ENCODE results near the gene CDH2.

The CDH2 gene

DNA sequence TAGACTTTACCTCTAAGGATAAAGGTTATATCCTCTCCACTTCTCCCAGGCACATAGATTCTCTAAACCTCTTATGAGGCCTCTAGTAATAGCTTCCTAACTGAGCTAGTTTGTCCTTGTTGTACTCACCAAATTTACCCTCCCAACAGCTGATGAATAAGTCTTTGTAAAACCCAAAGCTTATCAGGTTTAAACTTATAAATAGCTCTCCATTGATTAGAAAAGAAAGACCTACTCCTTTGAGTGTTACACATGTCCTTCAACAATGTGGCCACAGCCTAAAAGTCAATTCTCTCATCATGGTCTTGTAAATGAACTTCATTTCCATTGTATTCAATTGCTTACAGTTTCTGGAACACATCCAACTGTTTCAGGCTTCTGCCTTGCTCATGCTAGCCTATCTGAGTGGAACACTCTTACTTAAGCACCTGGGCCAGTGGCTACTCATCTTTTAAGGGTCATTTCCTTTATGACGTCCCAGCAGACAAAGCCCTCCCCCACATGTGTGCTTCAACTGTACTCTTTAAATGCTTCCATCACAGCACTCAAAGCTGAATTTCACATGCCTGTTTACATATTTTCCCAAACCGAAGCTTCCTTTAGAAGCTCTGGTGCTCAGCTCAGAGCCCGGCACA, 131.6 kb downstream of the CDH2 start:
- no peak for DNase-seq (ENCODE audit: low read depth, low spot score)

DNA sequence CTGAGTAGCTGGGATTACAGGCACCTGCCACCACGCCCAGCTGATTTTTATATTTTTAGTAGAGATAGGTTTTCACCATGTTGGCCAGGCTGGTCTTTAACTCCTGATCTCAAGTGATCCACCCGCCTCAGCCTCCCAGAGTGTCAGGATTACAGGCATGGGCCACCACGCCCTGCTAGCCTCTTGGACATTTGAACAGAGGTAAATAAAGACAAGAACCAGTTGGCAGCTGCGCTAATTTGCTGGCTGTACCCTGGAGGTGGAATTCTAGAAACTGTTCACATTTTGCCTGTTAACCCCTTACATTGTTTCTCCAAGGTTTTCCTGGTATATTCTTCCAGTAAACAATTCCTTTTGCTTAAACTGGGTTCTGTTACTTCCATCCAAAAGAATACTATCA, 132.9 kb downstream of the CDH2 start:
- no peak for DNase-seq (ENCODE audit: low read depth, low spot score)

DNA sequence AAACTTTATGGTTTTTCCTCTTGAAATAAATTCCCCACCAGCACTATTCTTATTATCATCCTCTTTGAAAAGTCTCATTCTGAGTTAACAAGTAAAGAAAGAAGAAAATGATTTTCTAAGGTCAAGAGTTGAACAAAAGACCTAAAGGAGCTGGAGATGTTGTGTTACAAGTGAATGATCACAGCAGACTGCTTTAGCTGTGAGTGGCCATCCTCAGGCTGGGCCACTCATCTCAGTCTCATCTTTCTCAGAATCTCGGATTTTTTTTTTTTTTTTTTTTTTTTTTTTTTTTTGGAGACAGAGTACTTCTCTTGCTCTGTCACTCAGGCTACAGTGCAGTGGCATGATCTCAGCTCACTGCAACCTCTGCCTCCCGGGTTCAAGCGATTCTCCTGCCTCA, 133.3 kb downstream of the CDH2 start:
- DNase-seq (ENCODE audit: low read depth, low spot score) = no peak

DNA sequence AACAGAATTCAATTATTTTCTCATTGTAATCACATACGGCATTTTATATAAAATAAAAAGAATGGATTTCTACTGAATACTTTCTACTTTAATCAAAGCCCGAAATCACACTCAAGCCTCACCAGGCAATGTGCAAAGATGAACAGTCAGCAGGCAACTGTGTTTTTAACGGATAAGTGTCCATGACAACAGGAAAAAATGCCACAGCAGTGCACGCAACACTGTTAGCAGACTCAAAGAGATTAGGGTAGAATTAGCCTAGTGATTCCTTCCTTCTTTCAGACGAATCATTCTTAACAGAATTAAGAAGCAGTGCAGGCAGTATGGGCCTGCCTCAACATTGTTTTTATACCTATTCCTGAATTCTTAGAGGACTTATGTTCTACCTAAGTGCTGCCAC, 135.6 kb downstream of the CDH2 start:
- peak; percentile 35 for DNase-seq (ENCODE audit: low read depth, low spot score)

DNA sequence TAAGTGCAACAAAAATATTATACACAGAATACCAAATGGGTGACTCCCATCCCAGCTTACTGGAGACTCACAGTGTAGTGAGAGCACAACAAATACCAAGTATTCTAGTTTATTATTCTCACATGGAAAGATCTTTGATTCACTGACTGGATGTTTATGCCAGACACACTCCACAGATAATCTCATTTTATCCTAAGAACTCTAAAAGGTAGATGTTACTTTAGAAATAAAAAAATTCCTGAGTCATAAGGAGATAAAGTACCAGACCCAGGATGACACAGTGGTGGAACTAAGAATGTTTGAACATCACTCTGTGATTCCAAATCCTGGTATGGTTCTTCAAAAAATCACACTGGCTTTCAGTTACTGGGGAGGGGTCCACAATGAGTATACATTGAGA, 136.2 kb downstream of the CDH2 start:
- no peak for DNase-seq (ENCODE audit: low read depth, low spot score)

DNA sequence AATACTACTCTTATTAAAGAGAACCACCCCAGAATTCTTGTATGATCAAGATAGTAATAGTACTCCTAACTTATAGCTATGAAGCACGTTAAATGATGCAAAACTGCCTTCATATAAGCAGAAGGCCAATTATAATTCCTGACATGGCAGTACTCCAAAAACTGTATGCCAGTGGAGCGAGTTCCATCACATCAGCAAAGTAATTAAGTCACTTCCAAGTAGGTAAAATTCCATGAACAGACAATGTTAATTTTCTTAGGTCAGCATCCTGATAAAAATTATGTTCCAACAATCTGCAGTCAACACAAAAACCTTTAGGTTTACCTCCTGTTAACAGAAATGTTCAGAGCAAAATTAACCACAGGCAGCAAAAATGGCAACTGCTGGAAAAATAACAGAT, 136.7 kb downstream of the CDH2 start:
- DNase-seq (ENCODE audit: low read depth, low spot score) = no peak

DNA sequence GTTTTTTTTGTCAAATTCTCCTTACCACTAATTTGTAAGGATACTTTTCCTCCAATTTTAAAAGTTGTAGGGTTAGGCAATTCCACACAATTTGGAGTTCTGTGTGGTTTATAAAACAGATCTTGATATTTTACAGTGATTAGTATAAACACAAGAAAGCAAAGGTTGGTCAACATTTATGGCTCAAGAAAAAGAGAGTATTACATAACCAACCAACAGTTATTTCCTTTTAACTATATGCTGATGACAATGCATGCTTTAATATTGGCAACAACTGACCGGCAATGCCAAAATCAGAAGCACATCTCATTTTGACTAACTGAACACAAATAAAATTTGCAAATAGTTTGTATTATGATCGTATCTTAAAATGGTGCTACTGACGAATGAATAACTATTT, 137.2 kb downstream of the CDH2 start:
- DNase-seq (ENCODE audit: low read depth, low spot score) = no peak

DNA sequence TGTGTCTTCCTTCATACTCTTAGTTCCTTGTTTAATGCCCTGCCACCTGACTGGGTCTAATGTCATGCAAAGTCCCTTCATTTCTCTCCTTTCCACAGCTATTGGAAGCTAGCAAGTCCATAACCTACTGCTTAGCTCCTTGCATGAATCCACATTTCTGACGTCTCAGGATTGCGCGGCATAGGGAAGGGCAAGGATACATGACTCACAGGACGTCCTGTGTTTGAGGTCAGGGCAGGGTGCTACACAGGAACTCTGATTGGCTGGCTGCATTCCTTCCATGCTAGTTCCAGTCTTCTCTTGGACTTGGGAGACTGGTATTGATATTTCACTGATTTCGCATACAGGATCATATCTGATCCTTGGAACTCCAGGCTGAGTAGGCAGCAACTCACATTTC, 137.9 kb downstream of the CDH2 start:
- no peak for DNase-seq (ENCODE audit: low read depth, low spot score)

DNA sequence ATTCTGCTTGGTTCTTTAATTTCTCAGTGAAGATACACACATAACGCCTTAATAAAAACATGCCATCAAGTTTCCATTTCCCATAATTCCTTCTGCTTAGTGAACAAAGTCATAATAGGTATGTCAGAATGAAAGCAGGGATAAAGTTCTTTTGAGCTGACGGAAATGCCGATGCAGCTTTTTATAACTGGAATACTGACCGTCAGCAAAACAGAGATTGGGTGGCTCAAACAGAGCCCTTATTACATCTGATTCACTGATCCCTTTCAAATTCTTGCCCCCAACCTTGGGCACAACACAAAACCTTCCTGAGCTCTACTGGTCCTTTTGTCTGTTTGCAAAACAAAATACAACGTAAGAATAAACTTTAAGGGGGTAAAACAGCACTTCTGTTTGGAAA, 140.4 kb downstream of the CDH2 start:
- DNase-seq (ENCODE audit: low read depth, low spot score) = no peak

DNA sequence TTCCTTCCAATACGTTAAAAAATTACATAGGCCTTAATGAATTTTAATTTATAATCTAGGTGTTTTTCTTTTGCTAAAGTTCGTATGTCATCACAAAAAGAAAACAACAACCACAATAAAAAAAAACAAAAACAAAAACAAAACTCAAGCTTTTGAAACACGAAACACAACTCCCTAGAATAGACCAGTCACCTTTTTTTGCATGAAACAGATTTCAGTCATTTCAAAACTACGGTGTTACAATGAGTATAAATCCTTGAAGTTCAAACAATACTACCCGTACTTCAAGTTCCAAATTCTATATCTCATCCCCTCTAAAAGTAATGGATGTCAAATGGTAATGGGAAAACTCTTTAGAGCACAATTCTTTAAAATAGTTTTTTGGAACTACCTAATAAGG, 142.4 kb downstream of the CDH2 start:
- DNase-seq (ENCODE audit: low read depth, low spot score) = no peak

DNA sequence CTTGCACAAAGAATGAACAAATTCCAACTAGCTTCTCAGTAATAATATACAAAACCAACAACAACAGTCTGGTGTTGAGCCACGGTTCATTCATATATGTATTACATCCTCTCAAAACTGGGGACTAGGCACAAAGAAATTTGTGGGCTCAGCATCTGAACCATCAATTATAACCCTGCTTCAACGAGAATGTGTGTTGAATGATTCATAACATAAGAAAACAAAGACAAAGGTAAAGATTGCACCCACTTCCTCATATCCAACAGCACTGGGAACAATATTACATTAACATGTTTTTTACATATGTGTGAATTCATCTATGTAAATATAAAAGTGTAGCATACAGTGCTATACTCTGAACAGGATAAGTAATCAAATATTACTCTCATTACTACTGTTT, 144.8 kb downstream of the CDH2 start:
- DNase-seq (ENCODE audit: low read depth, low spot score) = no peak

DNA sequence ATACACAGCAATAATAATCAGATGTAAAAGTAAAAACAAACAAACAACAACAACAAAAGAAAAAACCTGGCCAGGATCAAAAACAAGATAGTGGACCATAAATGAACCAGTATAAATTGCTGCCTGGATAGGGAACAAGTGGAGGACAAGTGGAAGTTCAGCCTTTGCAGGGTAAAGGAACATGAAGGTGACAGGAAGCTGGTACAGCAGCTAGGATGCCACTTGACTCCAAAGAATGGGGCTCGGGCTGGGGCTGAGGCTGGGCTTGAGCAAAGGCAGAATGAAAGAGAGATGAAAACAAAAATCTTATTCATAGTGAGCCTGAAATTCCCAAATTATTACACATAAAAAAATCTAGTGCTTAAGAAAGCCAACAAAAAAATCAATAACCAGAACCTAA, 146.5 kb downstream of the CDH2 start:
- no peak for DNase-seq (ENCODE audit: low read depth, low spot score)

DNA sequence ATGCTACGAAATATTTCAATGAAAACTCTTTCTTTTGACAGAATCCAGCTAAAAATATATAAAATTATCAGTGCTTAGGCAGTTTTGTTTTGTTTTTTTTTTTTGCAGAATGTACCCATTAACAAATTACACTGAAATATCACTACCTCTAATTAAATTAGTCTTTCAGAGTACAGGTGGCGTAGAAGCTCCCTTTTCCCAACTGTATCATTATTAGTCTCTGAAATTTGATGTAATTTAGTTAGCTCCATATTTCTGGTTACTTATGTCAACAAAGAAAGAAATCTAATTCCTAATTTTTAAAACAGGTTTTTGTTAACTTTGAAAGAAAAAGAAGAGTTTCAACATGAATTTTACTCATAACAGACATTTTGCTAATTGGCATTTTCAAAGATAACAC, 149.2 kb downstream of the CDH2 start:
- DNase-seq (ENCODE audit: low read depth, low spot score) = no peak

DNA sequence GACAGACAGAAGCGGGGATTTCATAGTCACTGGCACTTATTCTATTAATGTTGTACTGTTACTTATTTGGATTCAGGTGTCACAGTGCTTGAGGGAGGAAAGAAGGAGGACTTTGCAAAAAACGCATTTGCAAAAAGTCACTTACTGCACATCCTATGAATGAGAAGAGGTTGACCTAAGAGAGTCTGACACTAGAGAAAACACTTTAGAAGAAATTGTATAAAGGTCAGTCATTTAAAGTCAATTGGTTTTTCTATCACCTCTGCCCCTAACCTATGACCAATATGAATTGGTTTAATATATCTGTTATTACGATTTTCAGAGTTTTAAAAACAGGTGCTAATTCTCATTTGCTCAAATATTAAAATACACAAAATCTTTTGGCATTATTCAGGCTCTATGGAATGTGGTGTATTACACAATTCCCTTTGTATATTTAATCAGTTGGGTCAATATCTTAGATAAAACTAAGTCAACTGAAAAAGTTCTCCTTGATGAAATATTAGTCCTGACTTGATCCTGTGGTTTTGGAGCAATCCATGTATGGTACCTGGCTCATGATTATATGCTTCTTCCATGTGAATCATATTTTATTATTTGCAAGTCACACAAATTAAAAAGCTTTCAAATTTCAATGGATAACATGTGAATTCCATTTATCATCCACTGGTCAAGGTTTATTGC, 157.4 kb downstream of the CDH2 start:
- DNase-seq (ENCODE audit: low read depth, low spot score) = no peak

DNA sequence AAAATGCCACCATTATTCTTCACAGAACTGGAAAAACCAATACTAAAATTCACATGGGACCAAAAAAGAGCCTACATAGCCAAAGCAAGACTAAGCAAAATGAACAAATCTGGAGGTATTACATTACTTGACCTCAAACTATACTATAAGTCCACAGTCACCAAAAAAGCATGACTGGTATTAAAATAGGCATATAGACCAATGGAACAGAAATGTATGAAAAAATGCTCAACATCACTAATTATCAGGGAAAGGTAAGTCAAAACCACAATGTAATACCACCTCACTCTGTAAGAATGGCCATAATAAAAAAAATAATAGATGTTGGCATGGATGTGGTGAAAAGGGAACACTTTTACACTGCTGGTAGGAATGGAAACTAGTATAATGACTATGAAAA, 158.6 kb downstream of the CDH2 start:
- DNase-seq (ENCODE audit: low read depth, low spot score) = no peak

DNA sequence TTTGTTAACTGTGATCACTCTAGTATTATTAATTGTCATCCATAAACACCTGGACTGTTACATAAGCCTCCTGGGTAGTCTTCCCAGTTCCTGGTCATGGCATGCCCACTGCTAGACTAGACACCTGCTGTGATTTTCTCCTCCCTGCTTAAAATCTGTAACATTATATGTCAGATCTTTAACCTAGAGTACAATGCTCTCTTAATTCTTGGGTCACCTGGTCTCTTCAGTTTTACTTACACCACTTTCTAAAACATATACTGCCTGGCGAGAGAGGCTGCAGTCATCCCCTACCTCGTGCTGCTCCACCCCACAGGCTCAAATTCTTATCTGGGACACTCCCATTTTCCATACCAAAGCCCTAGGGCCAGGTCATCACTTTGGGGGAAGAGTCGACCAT, 161.3 kb downstream of the CDH2 start:
- peak; percentile 20 for DNase-seq (ENCODE audit: low read depth, low spot score)

DNA sequence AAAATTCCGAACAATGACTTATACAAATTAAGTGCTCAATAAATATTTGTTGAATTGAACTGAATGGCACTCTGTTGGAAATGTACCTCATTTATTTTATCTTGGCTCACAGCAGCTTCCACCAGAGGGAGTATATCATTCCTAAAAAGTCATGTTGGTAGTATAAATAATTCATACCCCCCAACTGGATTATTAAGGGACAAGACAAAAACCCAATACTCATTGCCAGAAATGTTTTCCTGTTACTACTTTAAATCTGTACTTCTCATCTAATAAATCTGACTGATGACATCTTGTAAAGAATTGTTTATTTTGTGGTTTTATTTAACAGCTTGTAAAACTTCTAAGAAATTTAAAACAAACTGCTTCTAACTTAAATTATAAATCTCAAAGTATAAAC, 163.9 kb downstream of the CDH2 start:
- no peak for DNase-seq (ENCODE audit: low read depth, low spot score)

DNA sequence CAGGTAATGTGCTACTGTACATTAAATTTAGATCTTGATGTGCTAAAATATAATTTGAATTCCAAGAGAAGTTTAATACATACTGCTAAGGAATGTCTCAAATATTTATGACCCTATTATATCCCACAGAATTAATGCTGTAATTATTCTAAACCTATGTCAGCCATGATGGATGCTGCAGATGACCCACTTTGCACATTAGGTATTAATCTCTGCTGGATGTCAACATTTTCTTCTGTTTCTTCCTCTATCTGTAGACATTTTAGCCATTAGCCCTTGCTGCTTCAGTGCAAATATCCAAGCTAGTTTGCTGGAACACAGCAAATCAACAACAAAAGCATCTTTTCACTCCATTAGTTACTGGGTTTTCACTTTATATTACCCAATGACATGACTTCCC, 164.6 kb downstream of the CDH2 start:
- no peak for DNase-seq (ENCODE audit: low read depth, low spot score)

DNA sequence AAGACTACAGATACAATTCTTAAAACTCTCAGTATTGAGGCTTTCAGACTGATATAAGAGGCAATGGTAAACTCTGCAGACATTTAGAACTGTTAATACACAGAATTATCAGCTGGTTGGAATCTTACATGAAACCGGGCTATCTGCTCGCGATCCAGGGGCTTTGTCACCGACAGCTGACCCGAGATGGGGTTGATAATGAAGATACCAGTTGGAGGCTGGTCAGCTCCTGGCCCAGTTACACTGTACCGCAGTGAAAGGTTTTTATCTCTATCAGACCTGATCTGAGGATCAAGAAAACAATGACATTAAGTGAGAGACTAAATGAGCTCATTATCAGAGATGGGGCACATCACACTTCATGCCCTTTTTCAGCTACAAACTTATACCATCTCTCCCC, 167.3 kb downstream of the CDH2 start:
- no peak for DNase-seq (ENCODE audit: low read depth, low spot score)

DNA sequence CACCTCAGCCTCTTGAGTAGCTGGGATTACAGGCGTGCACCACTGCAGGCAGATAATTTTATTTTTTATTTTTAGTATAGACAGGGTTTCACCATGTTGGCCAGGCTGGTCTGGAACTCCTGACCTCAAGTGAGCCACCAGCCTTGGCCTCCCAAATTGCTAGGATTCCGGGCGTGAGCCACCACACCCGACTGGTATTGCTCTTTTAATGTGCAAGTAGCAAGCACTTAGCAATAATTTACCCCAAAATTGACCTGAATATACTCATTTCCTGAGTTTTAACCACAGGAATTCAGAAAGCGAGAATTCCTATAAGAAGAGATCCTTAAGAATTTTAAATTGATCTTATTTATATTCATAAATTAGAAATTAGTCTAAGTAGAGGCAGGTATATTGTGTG, 169.1 kb downstream of the CDH2 start:
- no peak for DNase-seq (ENCODE audit: low read depth, low spot score)

DNA sequence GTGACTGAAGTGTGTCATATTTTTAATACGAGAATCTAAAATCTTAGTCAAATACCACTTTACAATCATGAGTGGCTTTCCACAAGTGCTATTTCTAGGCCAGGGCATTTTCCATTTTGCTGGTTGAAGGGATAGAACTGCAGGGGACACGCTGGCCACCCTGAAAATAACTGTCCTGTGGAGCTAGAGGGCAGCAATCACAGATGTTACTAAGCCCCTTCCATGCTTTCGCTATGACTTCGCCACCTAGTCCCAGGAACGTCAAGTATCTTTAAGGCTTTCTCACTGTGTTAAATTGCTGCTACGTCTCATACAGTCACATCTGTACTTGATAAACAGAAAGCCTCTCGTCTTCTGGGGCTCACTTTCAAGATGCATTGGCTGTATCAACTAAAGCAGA, 171.8 kb downstream of the CDH2 start:
- DNase-seq (ENCODE audit: low read depth, low spot score) = no peak

DNA sequence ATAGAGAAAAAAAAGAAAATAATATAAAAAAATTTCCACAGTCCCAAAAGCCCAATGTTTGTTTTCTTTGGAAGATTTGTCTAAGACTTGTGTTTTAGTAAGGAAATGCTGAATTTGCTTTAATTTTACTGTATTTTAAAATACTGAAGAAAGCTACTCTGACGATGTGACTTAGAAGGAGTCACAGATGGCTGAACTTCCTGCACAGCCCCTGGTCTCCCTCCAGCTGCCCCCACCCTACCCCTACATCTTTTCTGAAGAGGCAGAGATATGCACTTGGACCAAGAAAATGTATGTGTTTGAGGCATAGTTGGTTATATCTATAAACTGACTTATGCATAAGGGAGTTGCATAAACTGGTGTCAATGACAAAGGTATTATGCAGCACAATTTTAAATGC, 172.3 kb downstream of the CDH2 start:
- DNase-seq (ENCODE audit: low read depth, low spot score) = no peak

DNA sequence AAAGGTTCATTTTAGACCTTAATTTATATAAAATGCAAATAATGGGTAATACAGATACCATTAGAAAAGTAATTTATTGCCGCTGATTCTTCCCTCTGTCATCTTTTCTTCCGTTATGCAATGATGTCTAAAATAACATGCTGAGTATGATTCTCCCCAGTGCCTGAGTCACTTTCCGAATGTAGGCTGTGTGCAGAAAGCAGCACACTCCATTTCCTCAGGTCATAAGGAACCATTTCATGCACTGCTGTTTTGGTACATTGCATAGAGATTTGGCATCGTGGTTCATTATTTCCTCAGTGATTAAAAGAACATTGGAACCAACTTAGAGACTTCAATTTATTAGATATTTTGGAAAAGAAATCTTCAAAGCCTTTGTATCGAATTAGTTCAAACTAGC, 173.5 kb downstream of the CDH2 start:
- no peak for DNase-seq (ENCODE audit: low read depth, low spot score)

DNA sequence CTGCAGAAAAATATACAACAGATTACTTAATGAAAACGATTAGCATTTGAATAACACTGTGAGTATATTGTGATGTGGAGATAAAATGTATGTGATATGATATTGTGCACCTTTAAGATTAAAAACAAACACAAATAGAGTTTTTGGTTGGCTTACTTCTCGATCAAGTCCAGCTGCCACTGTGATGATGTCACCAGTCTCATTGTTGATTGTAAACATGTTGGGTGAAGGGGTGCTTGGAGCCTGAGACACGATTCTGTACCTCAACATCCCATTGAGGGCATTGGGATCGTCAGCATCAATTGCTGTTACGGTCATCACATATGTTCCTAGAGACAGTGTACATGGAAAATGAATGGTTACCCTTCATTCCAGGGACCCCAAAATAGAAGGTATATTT, 174.1 kb downstream of the CDH2 start:
- DNase-seq (ENCODE audit: low read depth, low spot score) = no peak
